Inflammatory macrophage treated with lipopolysaccharide for 1 hour (primary cell): ENCODE data around the gene OAS2.

ENCODE experiments used
- DNase-seq, 2 donors: peaks; one replicate each; pipeline ENCODE4 v3.0.0-alpha.2; 2020 to 2022

The OAS2 gene

GRCh38 chr12:112978163-112979040 lies at the start of gene OAS2:
OAS2 (plus strand) TSS chr12:112978519; CDS start chr12:112978609, 90 bp downstream.
- peak; percentile 94 to 96 for DNase-seq

- DNase-seq = no peak
Measured at GRCh38 chr12:112928978-112929377, 49.3 kb upstream of the OAS2 start.

GRCh38 chr12:112929715-112930114 lies 48.6 kb upstream of the OAS2 start:
- no peak for DNase-seq

- DNase-seq = no peak
Measured at GRCh38 chr12:112930350-112930749, 48.0 kb upstream of the OAS2 start.

- DNase-seq = no peak
Measured at GRCh38 chr12:112932485-112933128, 45.7 kb upstream of the OAS2 start.

GRCh38 chr12:112933129-112933505 lies 45.2 kb upstream of the OAS2 start:
- peak in 1 of 2 donors; percentile 53 for DNase-seq

- no peak for DNase-seq
Measured at GRCh38 chr12:112936264-112936663, 42.1 kb upstream of the OAS2 start.

- no peak for DNase-seq
Measured at GRCh38 chr12:112936927-112937326, 41.4 kb upstream of the OAS2 start.

- DNase-seq = peak; percentile 98 to 100
Measured at GRCh38 chr12:112937741-112938719, 40.3 kb upstream of the OAS2 start, which contains the start of gene OAS3. OAS3 (plus strand) TSS chr12:112938474; CDS start chr12:112938531, 57 bp downstream.

- peak in 1 of 2 donors; percentile 38 for DNase-seq
Measured at GRCh38 chr12:112938751-112939150, 39.6 kb upstream of the OAS2 start.

GRCh38 chr12:112939761-112940381 lies 38.4 kb upstream of the OAS2 start:
- peak in 1 of 2 donors; percentile 41 for DNase-seq

GRCh38 chr12:112941528-112942335 lies 36.6 kb upstream of the OAS2 start:
- no peak for DNase-seq

GRCh38 chr12:112942572-112942971 lies 35.7 kb upstream of the OAS2 start:
- DNase-seq = no peak

GRCh38 chr12:112944024-112944690 lies 34.2 kb upstream of the OAS2 start:
- DNase-seq = no peak

GRCh38 chr12:112945515-112945914 lies 32.8 kb upstream of the OAS2 start:
- DNase-seq = no peak

- DNase-seq = no peak
Measured at GRCh38 chr12:112946236-112947000, 31.9 kb upstream of the OAS2 start.

- DNase-seq = no peak
Measured at GRCh38 chr12:112947314-112947713, 31.0 kb upstream of the OAS2 start.

GRCh38 chr12:112947761-112948160 lies 30.6 kb upstream of the OAS2 start:
- no peak for DNase-seq

- DNase-seq = no peak
Measured at GRCh38 chr12:112948806-112949205, 29.5 kb upstream of the OAS2 start.

GRCh38 chr12:112950701-112951100 lies 27.6 kb upstream of the OAS2 start:
- DNase-seq = no peak
